PC-9 (cell line): ENCODE results near the gene CRTC2.

Experiments used
- EZH2 ChIP-seq: fragments of 200-600 bp; sonication (generic); IDR thresholded peaks from 2 replicates; pipeline ENCODE4 v1.8.0; 2017; ENCODE audit warnings: antibody characterized with exemption, low read depth
- TF ChIP-seq, protein P1 (sequence below): fragments of 200-600 bp; sonication (generic); conservative IDR thresholded peaks from 2 replicates; pipeline ENCODE4 v1.6.1; 2017; ENCODE audit warnings: mixed run types, antibody characterized with exemption, mild to moderate bottlenecking, moderate library complexity

GRCh38 chr1:154000420-154000819 lies 42.0 kb upstream of the CRTC2 start:
- TF ChIP-seq, protein P1, sequence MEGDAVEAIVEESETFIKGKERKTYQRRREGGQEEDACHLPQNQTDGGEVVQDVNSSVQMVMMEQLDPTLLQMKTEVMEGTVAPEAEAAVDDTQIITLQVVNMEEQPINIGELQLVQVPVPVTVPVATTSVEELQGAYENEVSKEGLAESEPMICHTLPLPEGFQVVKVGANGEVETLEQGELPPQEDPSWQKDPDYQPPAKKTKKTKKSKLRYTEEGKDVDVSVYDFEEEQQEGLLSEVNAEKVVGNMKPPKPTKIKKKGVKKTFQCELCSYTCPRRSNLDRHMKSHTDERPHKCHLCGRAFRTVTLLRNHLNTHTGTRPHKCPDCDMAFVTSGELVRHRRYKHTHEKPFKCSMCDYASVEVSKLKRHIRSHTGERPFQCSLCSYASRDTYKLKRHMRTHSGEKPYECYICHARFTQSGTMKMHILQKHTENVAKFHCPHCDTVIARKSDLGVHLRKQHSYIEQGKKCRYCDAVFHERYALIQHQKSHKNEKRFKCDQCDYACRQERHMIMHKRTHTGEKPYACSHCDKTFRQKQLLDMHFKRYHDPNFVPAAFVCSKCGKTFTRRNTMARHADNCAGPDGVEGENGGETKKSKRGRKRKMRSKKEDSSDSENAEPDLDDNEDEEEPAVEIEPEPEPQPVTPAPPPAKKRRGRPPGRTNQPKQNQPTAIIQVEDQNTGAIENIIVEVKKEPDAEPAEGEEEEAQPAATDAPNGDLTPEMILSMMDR = no peak
- TF ChIP-seq EZH2 = no peak
